Measurements from ENCODE around the gene VWA8.
"Not testable (repeated sequence)": the region's sequence is repeated elsewhere in the genome, so short reads cannot be mapped to it uniquely, and the experiment has no call there.

VWA8 gene

GRCh38 chr13:41641961-41642360, 318.9 kb downstream of the VWA8 start:
- Mint-ChIP-seq H3K27me3 (no peaks in the 10 kb centered on the region), H3K4me1 (no peaks in the 10 kb centered on the region), H3K9me3 (no peaks in the 10 kb centered on the region), H3K27ac (no peak overlapping the region), H3K36me3 (peaks cover 14% of the 10 kb centered on the region), H3K4me3 (no peak overlapping the region)

GRCh38 chr13:41641429-41641828, 319.5 kb downstream of the VWA8 start:
- Mint-ChIP-seq H3K27me3 (no peaks in the 10 kb centered on the region), H3K4me1 (no peaks in the 10 kb centered on the region), H3K4me3 (no peak overlapping the region), H3K9me3 (no peaks in the 10 kb centered on the region), H3K27ac (no peak overlapping the region), H3K36me3 (peaks cover 14% of the 10 kb centered on the region)

GRCh38 chr13:41639955-41640780, 320.7 kb downstream of the VWA8 start:
- Mint-ChIP-seq H3K4me3 (no peak overlapping the region), H3K36me3 (peaks cover 14% of the 10 kb centered on the region), H3K4me1 (peaks cover under 1% of the 10 kb centered on the region), H3K27me3 (no peaks in the 10 kb centered on the region), H3K9me3 (no peaks in the 10 kb centered on the region), H3K27ac (no peak overlapping the region)

GRCh38 chr13:41639237-41639904, 321.5 kb downstream of the VWA8 start:
- Mint-ChIP-seq H3K9me3 (no peaks in the 10 kb centered on the region), H3K4me3 (no peak overlapping the region), H3K4me1 (peaks cover 3% of the 10 kb centered on the region), H3K27me3 (no peaks in the 10 kb centered on the region), H3K36me3 (peaks cover 16% of the 10 kb centered on the region), H3K27ac (no peak overlapping the region)

GRCh38 chr13:41637586-41637985, 323.3 kb downstream of the VWA8 start:
- Mint-ChIP-seq H3K27me3 (no peaks in the 10 kb centered on the region), H3K27ac (no peak overlapping the region), H3K36me3 (peaks cover 19% of the 10 kb centered on the region), H3K4me3 (no peak overlapping the region), H3K9me3 (no peaks in the 10 kb centered on the region), H3K4me1 (peaks cover 3% of the 10 kb centered on the region)

- H3K4me3 Mint-ChIP-seq, H3K27ac Mint-ChIP-seq, H3K9me3 Mint-ChIP-seq, H3K27me3 Mint-ChIP-seq, H3K4me1 Mint-ChIP-seq: not testable (repeated sequence)
- H3K36me3 Mint-ChIP-seq, result peaks cover 19% of the 10 kb centered on the region
These were observed 323.9 kb downstream of the VWA8 start for GRCh38 chr13:41637032-41637431.

GRCh38 chr13:41636590-41636989, 324.3 kb downstream of the VWA8 start:
- not testable (repeated sequence) for H3K27ac Mint-ChIP-seq, H3K4me1 Mint-ChIP-seq, H3K4me3 Mint-ChIP-seq, H3K9me3 Mint-ChIP-seq, H3K27me3 Mint-ChIP-seq
- H3K36me3 Mint-ChIP-seq, result peaks cover 19% of the 10 kb centered on the region

- no peak overlapping the region for H3K27ac Mint-ChIP-seq
- peaks cover 3% of the 10 kb centered on the region for H3K4me1 Mint-ChIP-seq
These were observed 326.5 kb downstream of the VWA8 start for GRCh38 chr13:41634407-41634806.

GRCh38 chr13:41633776-41634175, 327.1 kb downstream of the VWA8 start:
- Mint-ChIP-seq H3K9me3 (no peaks in the 10 kb centered on the region), H3K27ac (no peak overlapping the region), H3K27me3 (no peaks in the 10 kb centered on the region), H3K4me3 (no peak overlapping the region), H3K4me1 (peaks cover 3% of the 10 kb centered on the region), H3K36me3 (peaks cover 22% of the 10 kb centered on the region)

More at GRCh38 chr13:41634407-41634806, 326.5 kb downstream of the VWA8 start:
- Mint-ChIP-seq H3K36me3 (peaks cover 21% of the 10 kb centered on the region), H3K4me3 (no peak overlapping the region), H3K9me3 (no peaks in the 10 kb centered on the region), H3K27me3 (no peaks in the 10 kb centered on the region)

- H3K27me3 Mint-ChIP-seq, result no peaks in the 10 kb centered on the region
- peaks cover 15% of the 10 kb centered on the region for H3K36me3 Mint-ChIP-seq
- H3K4me3 Mint-ChIP-seq, result no peak overlapping the region
- H3K27ac Mint-ChIP-seq, result no peak overlapping the region
- H3K9me3 Mint-ChIP-seq, result no peaks in the 10 kb centered on the region
- H3K4me1 Mint-ChIP-seq, result peaks cover 3% of the 10 kb centered on the region
These were observed 329.5 kb downstream of the VWA8 start for GRCh38 chr13:41631296-41631965.

- Mint-ChIP-seq H3K27ac (no peak overlapping the region), H3K36me3 (peaks cover 19% of the 10 kb centered on the region), H3K9me3 (no peaks in the 10 kb centered on the region), H3K27me3 (no peaks in the 10 kb centered on the region), H3K4me1 (no peaks in the 10 kb centered on the region), H3K4me3 (no peak overlapping the region)
These were observed 333.5 kb downstream of the VWA8 start for GRCh38 chr13:41627425-41627824.

- Mint-ChIP-seq H3K36me3 (peaks cover 20% of the 10 kb centered on the region), H3K4me1 (no peaks in the 10 kb centered on the region), H3K9me3 (no peaks in the 10 kb centered on the region), H3K27me3 (no peaks in the 10 kb centered on the region), H3K27ac (no peak overlapping the region), H3K4me3 (no peak overlapping the region)
These were observed 336.9 kb downstream of the VWA8 start for GRCh38 chr13:41624041-41624440.

- Mint-ChIP-seq H3K27ac (no peak overlapping the region), H3K4me1 (no peaks in the 10 kb centered on the region), H3K27me3 (no peaks in the 10 kb centered on the region), H3K36me3 (peaks cover 19% of the 10 kb centered on the region), H3K4me3 (no peak overlapping the region), H3K9me3 (no peaks in the 10 kb centered on the region)
These were observed 338.2 kb downstream of the VWA8 start for GRCh38 chr13:41622432-41623429.

- H3K4me3 Mint-ChIP-seq, result no peak overlapping the region
- peaks cover 19% of the 10 kb centered on the region for H3K36me3 Mint-ChIP-seq
- H3K4me1 Mint-ChIP-seq, result no peaks in the 10 kb centered on the region
- H3K9me3 Mint-ChIP-seq, result no peaks in the 10 kb centered on the region
- H3K27ac Mint-ChIP-seq, result no peak overlapping the region
- H3K27me3 Mint-ChIP-seq, result no peaks in the 10 kb centered on the region
These were observed 339.0 kb downstream of the VWA8 start for GRCh38 chr13:41621716-41622431.
